ENCODE measurements around the gene STRN. TPM values are rescaled to one million over a fixed set of nuclear protein-coding genes. Genes with fewer than 3 reads are reported as not detected.
"Not testable (repeated sequence)": the region's sequence is repeated elsewhere in the genome, so short reads cannot be mapped to it uniquely, and the experiment has no call there.

Gene STRN
- total RNA-seq, 1 experiment from 2014 or later: 25.3 TPM

DNA sequence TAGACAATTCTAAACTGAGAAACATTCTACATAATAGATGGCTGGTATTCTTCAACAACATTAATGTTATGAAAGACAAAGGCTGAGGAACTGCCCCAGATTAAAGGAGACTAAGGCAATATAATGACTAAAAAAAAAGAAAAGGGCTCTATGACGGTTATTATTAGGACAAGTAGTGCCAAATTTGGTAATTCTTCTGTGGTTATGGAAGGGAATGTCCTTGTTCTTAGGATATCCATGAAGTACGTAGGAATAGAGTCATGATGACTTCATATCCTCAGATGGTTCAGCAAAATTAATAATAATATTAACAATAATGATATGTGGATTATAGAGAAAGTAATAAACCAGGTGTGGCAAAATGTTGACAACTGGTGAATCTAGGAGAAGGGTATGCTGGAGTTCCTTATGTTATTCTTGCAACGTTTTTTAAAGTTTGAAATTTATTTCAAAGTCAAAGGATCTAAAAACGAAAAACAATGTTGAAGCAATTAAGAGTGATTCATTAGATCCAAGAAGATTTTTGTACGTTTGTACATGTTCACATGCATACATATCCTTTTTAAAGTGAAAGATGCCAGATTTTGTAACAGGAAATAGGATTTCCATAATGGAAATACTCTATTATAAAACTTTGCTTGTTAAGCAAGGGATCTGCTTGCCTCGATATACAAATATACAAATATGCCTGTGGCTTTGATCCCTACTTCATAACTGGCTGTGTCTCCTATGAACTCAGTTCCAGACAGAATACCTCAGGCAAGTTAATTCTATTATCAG, 27.7 kb upstream of the STRN start:
- ChIA-PET CTCF (interaction anchor here (0.6 to 1.7 kb wide), 3 partner anchors 10 to 18 kb away, joined by 3 to 10 read pairs (median 4); no protein-coding TSS in a partner anchor), POLR2A (no interaction called here)
- intact Hi-C loops (cut with micrococcal nuclease): no loop called here
- TF ChIP-seq, protein P1, sequence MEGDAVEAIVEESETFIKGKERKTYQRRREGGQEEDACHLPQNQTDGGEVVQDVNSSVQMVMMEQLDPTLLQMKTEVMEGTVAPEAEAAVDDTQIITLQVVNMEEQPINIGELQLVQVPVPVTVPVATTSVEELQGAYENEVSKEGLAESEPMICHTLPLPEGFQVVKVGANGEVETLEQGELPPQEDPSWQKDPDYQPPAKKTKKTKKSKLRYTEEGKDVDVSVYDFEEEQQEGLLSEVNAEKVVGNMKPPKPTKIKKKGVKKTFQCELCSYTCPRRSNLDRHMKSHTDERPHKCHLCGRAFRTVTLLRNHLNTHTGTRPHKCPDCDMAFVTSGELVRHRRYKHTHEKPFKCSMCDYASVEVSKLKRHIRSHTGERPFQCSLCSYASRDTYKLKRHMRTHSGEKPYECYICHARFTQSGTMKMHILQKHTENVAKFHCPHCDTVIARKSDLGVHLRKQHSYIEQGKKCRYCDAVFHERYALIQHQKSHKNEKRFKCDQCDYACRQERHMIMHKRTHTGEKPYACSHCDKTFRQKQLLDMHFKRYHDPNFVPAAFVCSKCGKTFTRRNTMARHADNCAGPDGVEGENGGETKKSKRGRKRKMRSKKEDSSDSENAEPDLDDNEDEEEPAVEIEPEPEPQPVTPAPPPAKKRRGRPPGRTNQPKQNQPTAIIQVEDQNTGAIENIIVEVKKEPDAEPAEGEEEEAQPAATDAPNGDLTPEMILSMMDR (IDR thresholded peaks at IDR 0.05; ENCODE audit: unreplicated experiment): no peak
- Mint-ChIP-seq H3K4me3 (ENCODE audit: unreplicated experiment) (no peak overlapping the region), H3K27ac (ENCODE audit: low read depth, unreplicated experiment) (no peak overlapping the region), H3K9me3 (ENCODE audit: unreplicated experiment) (no peaks in the 10 kb centered on the region), H3K27me3 (ENCODE audit: insufficient read depth, unreplicated experiment) (no peaks in the 10 kb centered on the region), H3K4me1 (ENCODE audit: insufficient read depth, unreplicated experiment) (no peaks in the 10 kb centered on the region), H3K36me3 (ENCODE audit: insufficient read depth, unreplicated experiment) (peaks cover 38% of the 10 kb centered on the region)
- no TSS peak for BruUV-seq (replicated peaks)
- no peak for DNase-seq (ENCODE audit: unreplicated experiment)

DNA sequence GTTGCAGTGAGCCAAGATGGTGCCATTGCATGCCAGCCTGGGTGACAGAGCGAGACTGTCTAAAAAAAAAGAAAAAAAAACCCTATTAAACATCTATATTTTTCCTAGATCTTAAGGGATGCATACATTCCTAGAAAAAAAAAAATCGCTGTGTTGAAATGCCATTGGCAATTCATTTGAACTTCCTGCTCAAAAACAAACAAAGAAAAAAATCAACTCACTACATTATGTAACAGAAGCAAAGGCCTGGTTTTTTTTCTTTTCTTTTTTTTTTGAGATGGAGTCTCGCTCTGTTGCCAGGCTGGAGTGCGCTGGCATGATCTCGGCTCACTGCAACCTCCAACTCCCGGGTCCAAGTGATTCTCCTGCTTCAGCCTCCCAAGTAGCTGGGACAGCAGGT, 21.7 kb upstream of the STRN start:
- Mint-ChIP-seq H3K27me3 (ENCODE audit: insufficient read depth, unreplicated experiment) (no peaks in the 10 kb centered on the region), H3K9me3 (ENCODE audit: unreplicated experiment) (no peaks in the 10 kb centered on the region), H3K36me3 (ENCODE audit: insufficient read depth, unreplicated experiment) (peaks cover 49% of the 10 kb centered on the region), H3K4me1 (ENCODE audit: insufficient read depth, unreplicated experiment) (no peaks in the 10 kb centered on the region), H3K27ac (ENCODE audit: low read depth, unreplicated experiment) (no peak overlapping the region), H3K4me3 (ENCODE audit: unreplicated experiment) (no peak overlapping the region)
- intact Hi-C loops (cut with micrococcal nuclease): no loop called here
- TF ChIP-seq, protein P1 (IDR thresholded peaks at IDR 0.05; ENCODE audit: unreplicated experiment): no peak
- no TSS peak for BruUV-seq (replicated peaks)
- ChIA-PET CTCF (interaction anchor here (0.6 kb wide), 1 partner anchor 121 kb away, joined by 3 read pairs; no protein-coding TSS in a partner anchor), POLR2A (interaction anchor here (0.7 to 1.1 kb wide), 2 partner anchors 12 to 15 kb away, joined by 3 to 4 read pairs; no protein-coding TSS in a partner anchor)
- DNase-seq (ENCODE audit: unreplicated experiment): no peak

DNA sequence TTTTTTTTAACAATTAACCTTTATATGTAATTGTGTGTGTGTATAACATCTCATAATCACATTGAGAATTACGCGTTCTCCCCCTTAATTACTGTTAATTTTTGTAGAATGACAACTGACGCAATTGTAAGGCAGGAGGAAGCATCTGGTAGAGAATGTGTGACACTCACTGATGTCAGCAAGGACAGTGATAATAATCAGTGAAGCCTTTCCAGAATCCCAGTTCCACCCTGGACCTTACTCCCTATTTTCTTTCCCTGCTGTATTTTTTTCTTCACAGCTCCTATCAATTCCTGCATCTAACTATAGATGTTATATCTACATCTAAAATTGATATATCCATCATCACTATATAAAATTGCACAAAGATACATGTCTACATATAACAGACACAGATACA, 16.1 kb upstream of the STRN start:
- ChIA-PET POLR2A (interaction anchor here (0.6 to 0.7 kb wide), 2 partner anchors 9 to 609 kb away, joined by 3 read pairs; no protein-coding TSS in a partner anchor), CTCF (interaction anchor here (0.7 to 1.0 kb wide), 2 partner anchors 9 to 190 kb away, joined by 3 read pairs; no protein-coding TSS in a partner anchor)
- Mint-ChIP-seq H3K36me3 (ENCODE audit: insufficient read depth, unreplicated experiment) (peaks cover 31% of the 10 kb centered on the region), H3K4me1 (ENCODE audit: insufficient read depth, unreplicated experiment) (no peaks in the 10 kb centered on the region), H3K9me3 (ENCODE audit: unreplicated experiment) (peaks cover 7% of the 10 kb centered on the region), H3K27me3 (ENCODE audit: insufficient read depth, unreplicated experiment) (no peaks in the 10 kb centered on the region), H3K4me3 (ENCODE audit: unreplicated experiment) (no peak overlapping the region), H3K27ac (ENCODE audit: low read depth, unreplicated experiment) (no peak overlapping the region)
- intact Hi-C loops (cut with micrococcal nuclease): no loop called here
- no peak for DNase-seq (ENCODE audit: unreplicated experiment)
- TF ChIP-seq, protein P1 (IDR thresholded peaks at IDR 0.05; ENCODE audit: unreplicated experiment): no peak
- no TSS peak for BruUV-seq (replicated peaks)

- Mint-ChIP-seq H3K4me3 (ENCODE audit: unreplicated experiment) (no peak overlapping the region), H3K9me3 (ENCODE audit: unreplicated experiment) (peaks cover 7% of the 10 kb centered on the region), H3K36me3 (ENCODE audit: insufficient read depth, unreplicated experiment) (peaks cover 26% of the 10 kb centered on the region), H3K4me1 (ENCODE audit: insufficient read depth, unreplicated experiment) (no peaks in the 10 kb centered on the region), H3K27me3 (ENCODE audit: insufficient read depth, unreplicated experiment) (no peaks in the 10 kb centered on the region), H3K27ac (ENCODE audit: low read depth, unreplicated experiment) (no peak overlapping the region)
- intact Hi-C loops (cut with micrococcal nuclease): no loop called here
- BruUV-seq (replicated peaks): no TSS peak
- TF ChIP-seq, protein P1 (IDR thresholded peaks at IDR 0.05; ENCODE audit: unreplicated experiment): no peak
- CTCF ChIA-PET: interaction anchor here (0.7 kb wide), 1 partner anchor 189 kb away, joined by 3 read pairs; no protein-coding TSS in a partner anchor
- DNase-seq (ENCODE audit: unreplicated experiment): no peak
- POLR2A ChIA-PET: interaction anchor here (0.6 kb wide), 1 partner anchor 9 kb away, joined by 3 read pairs; no protein-coding TSS in a partner anchor
Measured at GRCh38 chr2:36981911-36982310, 15.6 kb upstream of the STRN start.

GRCh38 chr2:36979007-36979406, 12.7 kb upstream of the STRN start:
- BruUV-seq (replicated peaks); H3K4me3 Mint-ChIP-seq (ENCODE audit: unreplicated experiment); intact Hi-C loops (cut with micrococcal nuclease); H3K27ac Mint-ChIP-seq (ENCODE audit: low read depth, unreplicated experiment); DNase-seq (ENCODE audit: unreplicated experiment); H3K27me3 Mint-ChIP-seq (ENCODE audit: insufficient read depth, unreplicated experiment); H3K9me3 Mint-ChIP-seq (ENCODE audit: unreplicated experiment); H3K4me1 Mint-ChIP-seq (ENCODE audit: insufficient read depth, unreplicated experiment); CTCF ChIA-PET: not testable (repeated sequence)
- peaks cover 16% of the 10 kb centered on the region for H3K36me3 Mint-ChIP-seq (ENCODE audit: insufficient read depth, unreplicated experiment)
- POLR2A ChIA-PET: interaction anchor here (1.4 kb wide), 1 partner anchor 10 kb away, joined by 3 read pairs; no protein-coding TSS in a partner anchor

All from MCF 10A (cell line).